Endothelial cell of umbilical vein (primary cell): ENCODE results near the gene AGO1.

Source experiments
- CTCF ChIP-seq, 2 donors: IDR thresholded peaks; 1 replicate in 1 of 2; 2 replicates in 1 of 2; pipeline ENCODE4 v1.5.1; 2011; ENCODE audit warnings: low read length in 2 of 2, mild to moderate bottlenecking in 2 of 2, moderate library complexity in 2 of 2, control low read depth in 1 of 2, inconsistent platforms in 1 of 2, low read depth in 1 of 2; ENCODE audit not compliant: insufficient read depth in 1 of 2; ENCODE audit errors: extremely low read depth in 1 of 2
- FOS ChIP-seq: IDR thresholded peaks from 2 replicates; pipeline ENCODE4 v1.6.1; 2011; ENCODE audit warnings: mild to moderate bottlenecking, low read length, moderate library complexity, borderline replicate concordance; ENCODE audit not compliant: insufficient read depth
- MAX ChIP-seq: IDR thresholded peaks from 2 replicates; pipeline ENCODE4 v1.6.1; 2011; ENCODE audit not compliant: insufficient read depth, insufficient read length
- POLR2AphosphoS5 ChIP-seq: IDR thresholded peaks from 2 replicates; pipeline ENCODE4 v1.6.1; 2012; ENCODE audit warnings: low read depth, mild to moderate bottlenecking, control low read depth, low read length, moderate library complexity; ENCODE audit not compliant: insufficient read depth

- TF ChIP-seq POLR2AphosphoS5: no peak
- no peak for TF ChIP-seq FOS
- no peak for TF ChIP-seq MAX
- TF ChIP-seq CTCF (IDR thresholded peaks at IDR 0.05; ENCODE audit: extremely low read depth in 1 of 2, insufficient read depth in 1 of 2, low read depth in 1 of 2, low read length in 2 of 2): no peak
These were observed 38.2 kb upstream of the AGO1 start for GRCh38 chr1:35844826-35845225.
